Breast epithelium (tissue), 3 donors: ENCODE data around the gene RAB35.

ENCODE experiments used
- POLR2AphosphoS5 ChIP-seq, 3 donors: sonication (generic); formaldehyde crosslinking; IDR thresholded peaks; one replicate each; pipeline ENCODE4 v1.6.1; 2017; ENCODE audit warnings: antibody characterized with exemption in 3 of 3
- TF ChIP-seq, protein P1 (sequence below), 3 donors: fragments of 450-650 bp; IDR thresholded peaks; one replicate each; pipeline ENCODE4 v1.5.1; 2016 to 2017; ENCODE audit warnings: antibody characterized with exemption in 3 of 3, mild to moderate bottlenecking in 3 of 3, moderate library complexity in 3 of 3

DNA sequence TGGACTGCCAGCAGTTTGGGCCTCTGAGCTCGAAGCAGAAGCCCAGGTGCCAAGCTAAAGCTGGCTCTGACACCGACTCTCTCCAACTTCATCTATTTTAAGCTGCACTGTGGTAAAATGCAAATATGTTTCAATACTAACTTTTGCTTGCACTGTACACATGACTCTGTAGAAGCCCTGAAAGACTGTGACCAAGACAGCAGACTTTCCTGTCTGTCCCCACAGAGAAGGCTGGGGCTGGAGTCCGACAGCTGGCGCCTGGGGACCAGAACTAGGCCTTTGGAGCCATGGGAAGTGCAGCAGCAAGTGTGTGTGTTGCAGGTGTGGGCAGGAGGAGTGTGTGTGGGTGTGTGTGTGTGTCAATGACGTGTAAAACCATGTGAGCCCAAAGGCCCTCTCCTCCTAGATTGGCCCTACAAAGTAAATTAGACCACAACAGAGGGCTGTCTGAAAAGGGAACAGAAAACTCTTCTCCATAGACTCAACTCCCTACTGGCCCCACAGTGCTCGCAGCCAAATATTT lies 16.4 kb upstream of the RAB35 start:
- TF ChIP-seq, protein P1, sequence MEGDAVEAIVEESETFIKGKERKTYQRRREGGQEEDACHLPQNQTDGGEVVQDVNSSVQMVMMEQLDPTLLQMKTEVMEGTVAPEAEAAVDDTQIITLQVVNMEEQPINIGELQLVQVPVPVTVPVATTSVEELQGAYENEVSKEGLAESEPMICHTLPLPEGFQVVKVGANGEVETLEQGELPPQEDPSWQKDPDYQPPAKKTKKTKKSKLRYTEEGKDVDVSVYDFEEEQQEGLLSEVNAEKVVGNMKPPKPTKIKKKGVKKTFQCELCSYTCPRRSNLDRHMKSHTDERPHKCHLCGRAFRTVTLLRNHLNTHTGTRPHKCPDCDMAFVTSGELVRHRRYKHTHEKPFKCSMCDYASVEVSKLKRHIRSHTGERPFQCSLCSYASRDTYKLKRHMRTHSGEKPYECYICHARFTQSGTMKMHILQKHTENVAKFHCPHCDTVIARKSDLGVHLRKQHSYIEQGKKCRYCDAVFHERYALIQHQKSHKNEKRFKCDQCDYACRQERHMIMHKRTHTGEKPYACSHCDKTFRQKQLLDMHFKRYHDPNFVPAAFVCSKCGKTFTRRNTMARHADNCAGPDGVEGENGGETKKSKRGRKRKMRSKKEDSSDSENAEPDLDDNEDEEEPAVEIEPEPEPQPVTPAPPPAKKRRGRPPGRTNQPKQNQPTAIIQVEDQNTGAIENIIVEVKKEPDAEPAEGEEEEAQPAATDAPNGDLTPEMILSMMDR (IDR thresholded peaks at IDR 0.05) = no peak
- no peak for TF ChIP-seq POLR2AphosphoS5 (IDR thresholded peaks at IDR 0.05)
